Nephron (organoid): ENCODE measurements around the gene SAMD3.
"Not testable (repeated sequence)": the region's sequence is repeated elsewhere in the genome, so short reads cannot be mapped to it uniquely, and the experiment has no call there.

Source experiments
- H3K27ac Mint-ChIP-seq, 3 experiments: 2 replicates each; pipeline ENCODE4 v1.8.0; 2020; ENCODE audit warnings: mixed read lengths in 3 of 3, mild to moderate bottlenecking in 2 of 3, moderate library complexity in 1 of 3
- H3K27me3 Mint-ChIP-seq: 2 replicates; pipeline ENCODE4 v1.8.0; 2021; ENCODE audit warnings: low read depth, mild to moderate bottlenecking, moderate library complexity, mixed read lengths
- H3K36me3 Mint-ChIP-seq: 2 replicates; pipeline ENCODE4 v1.8.0; 2020; ENCODE audit warnings: low read depth, mixed read lengths
- H3K4me1 Mint-ChIP-seq: 2 replicates; pipeline ENCODE4 v1.8.0; 2020; ENCODE audit warnings: mixed read lengths
- H3K4me3 Mint-ChIP-seq, 3 experiments: 2 replicates each; pipeline ENCODE4 v1.8.0; 2020; ENCODE audit warnings: mild to moderate bottlenecking in 3 of 3, mixed read lengths in 3 of 3, moderate library complexity in 2 of 3
- H3K9me3 Mint-ChIP-seq: 2 replicates; pipeline ENCODE4 v1.8.0; 2020; ENCODE audit warnings: mixed read lengths
- TF ChIP-seq, protein P1 (sequence below), 3 experiments: fragments of 200-600 bp; sonication (generic); IDR thresholded peaks; one replicate each; pipeline ENCODE4 v1.5.0; 2021; ENCODE audit warnings: antibody characterized with exemption in 3 of 3; ENCODE audit not compliant: unreplicated experiment in 3 of 3

Gene SAMD3

DNA sequence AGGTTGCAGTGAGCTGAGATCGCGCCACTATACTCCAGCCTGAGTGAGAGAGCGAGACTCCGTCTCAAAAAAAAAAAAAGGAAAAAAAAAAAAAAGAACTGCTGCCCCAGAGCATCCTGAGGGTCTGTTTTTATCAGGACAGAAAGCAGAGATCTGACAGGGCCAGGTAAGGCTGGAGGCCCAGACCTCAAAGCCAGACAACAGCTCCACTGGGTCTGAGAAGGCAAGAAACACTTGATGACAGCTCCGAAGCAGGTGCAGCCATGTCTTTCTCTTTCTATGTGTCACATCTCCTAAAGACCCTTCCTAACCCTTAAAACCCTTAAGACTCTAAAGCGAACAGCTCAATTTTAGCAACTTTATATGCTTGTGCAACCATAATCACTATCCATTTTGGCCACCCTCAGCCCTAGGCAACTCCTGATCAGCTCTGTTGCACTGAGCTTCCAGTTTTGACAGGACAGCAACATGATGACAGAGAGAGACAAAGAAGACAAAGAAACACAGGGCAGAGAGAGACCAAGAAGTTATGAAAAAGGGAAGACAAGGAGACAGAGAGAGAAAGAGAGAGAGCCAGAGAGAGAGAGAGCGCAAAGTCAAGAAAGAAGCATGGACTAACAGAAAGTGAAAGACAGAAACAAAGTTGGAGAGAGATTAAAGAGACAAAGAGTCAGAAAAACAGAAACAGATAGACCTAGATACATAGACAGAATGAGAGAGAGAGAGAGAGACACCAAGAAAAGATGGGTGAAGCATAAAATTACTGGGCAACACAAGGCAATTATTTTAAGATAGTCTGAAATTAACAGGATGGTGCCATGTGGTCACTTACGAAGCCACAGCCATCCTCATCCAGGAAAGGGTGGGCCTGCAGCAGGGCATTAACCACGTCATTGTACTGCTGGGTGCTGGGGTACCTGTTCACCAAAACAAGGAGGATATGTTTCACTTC, 39.2 kb downstream of the SAMD3 start:
- no peak overlapping the region for H3K27ac Mint-ChIP-seq
- H3K4me3 Mint-ChIP-seq = no peak overlapping the region
- H3K27me3 Mint-ChIP-seq = no peaks in the 10 kb centered on the region
- TF ChIP-seq, protein P1, sequence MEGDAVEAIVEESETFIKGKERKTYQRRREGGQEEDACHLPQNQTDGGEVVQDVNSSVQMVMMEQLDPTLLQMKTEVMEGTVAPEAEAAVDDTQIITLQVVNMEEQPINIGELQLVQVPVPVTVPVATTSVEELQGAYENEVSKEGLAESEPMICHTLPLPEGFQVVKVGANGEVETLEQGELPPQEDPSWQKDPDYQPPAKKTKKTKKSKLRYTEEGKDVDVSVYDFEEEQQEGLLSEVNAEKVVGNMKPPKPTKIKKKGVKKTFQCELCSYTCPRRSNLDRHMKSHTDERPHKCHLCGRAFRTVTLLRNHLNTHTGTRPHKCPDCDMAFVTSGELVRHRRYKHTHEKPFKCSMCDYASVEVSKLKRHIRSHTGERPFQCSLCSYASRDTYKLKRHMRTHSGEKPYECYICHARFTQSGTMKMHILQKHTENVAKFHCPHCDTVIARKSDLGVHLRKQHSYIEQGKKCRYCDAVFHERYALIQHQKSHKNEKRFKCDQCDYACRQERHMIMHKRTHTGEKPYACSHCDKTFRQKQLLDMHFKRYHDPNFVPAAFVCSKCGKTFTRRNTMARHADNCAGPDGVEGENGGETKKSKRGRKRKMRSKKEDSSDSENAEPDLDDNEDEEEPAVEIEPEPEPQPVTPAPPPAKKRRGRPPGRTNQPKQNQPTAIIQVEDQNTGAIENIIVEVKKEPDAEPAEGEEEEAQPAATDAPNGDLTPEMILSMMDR (IDR thresholded peaks at IDR 0.05; ENCODE audit: unreplicated experiment in 3 of 3) = no peak
- no peaks in the 10 kb centered on the region for H3K4me1 Mint-ChIP-seq
- H3K9me3 Mint-ChIP-seq = no peaks in the 10 kb centered on the region
- H3K36me3 Mint-ChIP-seq = no peaks in the 10 kb centered on the region

DNA sequence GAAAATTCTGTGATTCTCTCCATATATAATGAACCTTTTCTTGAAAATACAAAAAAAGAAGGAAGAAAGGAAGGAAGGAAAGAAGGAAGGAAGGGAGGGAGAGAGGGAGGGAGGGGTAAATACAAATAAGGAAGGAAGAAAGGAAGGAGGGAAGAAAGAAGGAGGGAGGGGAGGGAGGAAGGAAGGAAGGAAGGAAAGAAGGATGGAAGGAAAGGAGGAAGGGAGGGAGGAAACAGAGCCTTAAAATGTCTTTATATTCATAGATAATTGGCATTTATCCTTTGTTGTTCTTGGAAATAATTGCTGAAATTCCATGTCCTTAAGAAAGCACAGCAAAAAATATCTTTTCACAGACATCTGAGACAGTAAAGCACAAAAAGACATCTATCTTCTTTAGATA, 40.3 kb downstream of the SAMD3 start:
- no peaks in the 10 kb centered on the region for H3K36me3 Mint-ChIP-seq
- no peaks in the 10 kb centered on the region for H3K27me3 Mint-ChIP-seq
- TF ChIP-seq, protein P1 (IDR thresholded peaks at IDR 0.05; ENCODE audit: unreplicated experiment in 3 of 3) = no peak
- no peaks in the 10 kb centered on the region for H3K9me3 Mint-ChIP-seq
- H3K4me1 Mint-ChIP-seq = no peaks in the 10 kb centered on the region
- no peak overlapping the region for H3K4me3 Mint-ChIP-seq
- no peak overlapping the region for H3K27ac Mint-ChIP-seq

DNA sequence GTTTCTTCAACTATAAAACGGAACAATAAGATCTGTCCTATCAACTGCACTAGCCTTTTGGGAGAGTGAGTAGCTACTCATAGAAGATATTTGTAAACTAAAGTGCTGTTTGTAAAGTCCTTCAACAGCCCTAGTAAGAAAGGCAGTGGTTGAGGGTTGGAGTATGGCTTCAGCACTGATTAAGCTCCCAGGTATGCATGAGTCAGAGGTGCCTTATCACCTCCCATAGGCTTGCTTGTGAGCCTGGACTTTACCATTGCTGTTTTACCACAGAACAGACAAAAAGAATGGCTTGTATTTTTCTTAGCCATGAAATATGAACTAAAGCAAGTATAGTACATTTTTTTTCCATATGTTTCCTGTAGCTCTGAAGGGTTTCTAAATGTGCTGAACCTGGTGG, 44.1 kb downstream of the SAMD3 start:
- Mint-ChIP-seq H3K4me1 (no peaks in the 10 kb centered on the region), H3K36me3 (no peaks in the 10 kb centered on the region), H3K9me3 (no peaks in the 10 kb centered on the region), H3K27me3 (no peaks in the 10 kb centered on the region), H3K4me3 (no peak overlapping the region), H3K27ac (no peak overlapping the region)
- TF ChIP-seq, protein P1 (IDR thresholded peaks at IDR 0.05; ENCODE audit: unreplicated experiment in 3 of 3) = no peak

DNA sequence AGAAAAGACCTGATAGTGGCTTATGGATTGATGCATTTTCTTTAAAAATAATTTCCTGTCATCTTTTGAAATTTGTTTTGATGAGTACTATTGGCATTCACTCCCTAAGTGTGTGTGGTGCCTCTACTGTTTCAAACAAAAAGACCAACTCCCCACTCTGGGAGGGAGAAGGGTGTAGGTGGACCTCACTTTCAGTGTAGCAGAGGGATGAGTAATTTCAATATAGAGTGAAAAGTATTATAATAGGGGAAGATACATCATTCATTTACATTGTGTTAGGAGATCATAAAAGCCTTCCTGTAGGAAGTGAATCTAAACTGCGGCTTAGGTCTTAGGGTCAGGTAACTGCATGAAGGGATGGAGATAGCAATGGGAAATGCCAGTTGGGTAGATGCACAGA, 46.4 kb downstream of the SAMD3 start:
- Mint-ChIP-seq H3K4me3 (no peak overlapping the region), H3K9me3 (peaks cover 16% of the 10 kb centered on the region), H3K36me3 (no peaks in the 10 kb centered on the region), H3K27me3 (no peaks in the 10 kb centered on the region), H3K4me1 (no peaks in the 10 kb centered on the region), H3K27ac (no peak overlapping the region)
- TF ChIP-seq, protein P1 (IDR thresholded peaks at IDR 0.05; ENCODE audit: unreplicated experiment in 3 of 3) = no peak

DNA sequence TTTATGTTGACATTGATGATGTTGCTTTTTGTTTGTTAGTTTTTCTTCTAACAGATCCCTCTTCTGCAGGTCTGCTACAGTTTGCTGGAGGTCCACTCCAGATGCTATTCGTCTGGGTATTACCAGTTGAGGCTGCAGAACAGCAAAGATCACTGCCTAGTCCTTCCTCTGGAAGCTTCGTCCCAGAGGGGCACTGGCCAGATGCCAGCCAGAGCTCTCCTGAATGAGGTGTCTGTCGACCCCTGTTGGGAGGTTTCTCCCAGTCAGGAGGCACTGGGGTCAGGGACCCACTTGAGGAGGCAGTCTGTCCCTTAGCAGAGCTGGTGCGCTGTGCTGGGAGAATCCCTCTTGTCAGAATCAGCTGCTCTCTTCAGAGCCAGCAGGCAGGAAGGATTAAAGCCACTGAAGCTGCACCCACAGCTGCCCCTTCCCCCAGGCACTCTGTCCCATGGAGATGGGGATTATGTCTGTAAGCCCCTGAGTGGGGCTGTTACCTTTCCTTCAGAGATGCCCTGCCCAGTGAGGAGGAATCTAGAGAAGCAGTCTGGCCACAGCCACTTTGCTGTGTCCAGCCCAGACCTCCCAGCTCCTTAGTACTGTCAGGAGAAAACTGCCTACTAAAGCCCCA, 49.3 kb downstream of the SAMD3 start:
- H3K27ac Mint-ChIP-seq, H3K27me3 Mint-ChIP-seq, H3K4me1 Mint-ChIP-seq, H3K36me3 Mint-ChIP-seq, H3K4me3 Mint-ChIP-seq: not testable (repeated sequence)
- peaks cover 22% of the 10 kb centered on the region for H3K9me3 Mint-ChIP-seq

DNA sequence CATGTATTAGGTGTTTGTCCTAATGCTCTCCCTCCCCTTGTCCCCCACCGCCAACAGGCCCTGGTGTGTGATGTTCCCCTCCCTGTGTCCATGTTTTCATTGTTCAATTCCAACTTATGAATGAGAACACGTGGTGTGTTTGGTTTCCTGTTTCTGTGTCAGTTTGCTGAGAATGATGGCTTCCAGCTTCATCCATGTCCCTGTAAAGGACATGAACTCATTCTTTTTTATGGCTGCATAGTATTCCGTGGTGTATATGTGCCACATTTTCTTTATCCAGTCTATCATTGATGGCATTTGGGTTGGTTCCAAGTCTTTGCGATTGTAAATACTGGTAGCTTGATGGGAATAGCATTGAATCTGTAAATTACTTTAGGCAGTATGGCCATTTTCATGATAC, 52.6 kb downstream of the SAMD3 start:
- H3K9me3 Mint-ChIP-seq = peaks cover 22% of the 10 kb centered on the region
- not testable (repeated sequence) for H3K4me1 Mint-ChIP-seq, H3K4me3 Mint-ChIP-seq, H3K27me3 Mint-ChIP-seq, H3K36me3 Mint-ChIP-seq, H3K27ac Mint-ChIP-seq

DNA sequence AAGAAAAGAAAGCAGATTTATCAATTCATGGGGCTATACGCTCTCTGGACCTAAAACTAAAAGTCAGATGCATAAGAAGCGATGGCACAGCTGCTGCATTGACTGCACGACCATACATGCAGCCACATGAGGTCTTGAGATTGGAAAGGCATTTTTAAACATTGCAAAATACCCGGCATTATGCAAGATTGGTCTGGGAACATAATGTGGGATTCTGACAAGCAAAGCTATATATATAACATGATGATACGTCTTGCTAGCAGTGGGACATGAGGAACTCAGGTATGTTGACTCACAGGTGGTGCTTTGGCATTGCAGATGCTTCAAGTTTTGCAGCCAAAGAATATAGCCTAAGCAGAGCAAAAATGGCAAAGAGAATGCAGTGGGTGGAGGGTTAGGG, 55.1 kb downstream of the SAMD3 start:
- H3K36me3 Mint-ChIP-seq = no peaks in the 10 kb centered on the region
- peaks cover 15% of the 10 kb centered on the region for H3K9me3 Mint-ChIP-seq
- no peak overlapping the region for H3K4me3 Mint-ChIP-seq
- no peaks in the 10 kb centered on the region for H3K4me1 Mint-ChIP-seq
- TF ChIP-seq, protein P1 (IDR thresholded peaks at IDR 0.05; ENCODE audit: unreplicated experiment in 3 of 3) = no peak
- H3K27ac Mint-ChIP-seq = no peak overlapping the region
- H3K27me3 Mint-ChIP-seq = peaks cover 3% of the 10 kb centered on the region
